Keratinocyte (primary cell): ENCODE data around the gene ZNF30. TPM values are rescaled to one million over a fixed set of nuclear protein-coding genes. Genes with fewer than 3 reads are reported as not detected.

Source experiments
- DNase-seq: peaks from one replicate; pipeline ENCODE4 v3.0.0-alpha.2; 2011; ENCODE audit warnings: low read depth, missing footprints, low spot score
- FAIRE-seq: peaks from 2 replicates; lab custom pipeline; 2011; peaks lifted over from hg19 to GRCh38; lab: Jason Lieb, UNC
- H2AFZ ChIP-seq: 2 replicates; pipeline ENCODE4 v1.6.0; 2012; ENCODE audit warnings: low read length, control low read depth, inconsistent platforms; ENCODE audit not compliant: control insufficient read depth
- H3K27ac ChIP-seq: 2 replicates; pipeline ENCODE4 v1.5.1; 2011; ENCODE audit warnings: low read length; ENCODE audit not compliant: control insufficient read depth, insufficient read depth
- H3K27me3 ChIP-seq: 3 replicates; pipeline ENCODE4 v1.6.0; 2011; ENCODE audit warnings: low read length; ENCODE audit not compliant: control insufficient read depth, insufficient read depth; ENCODE audit errors: extremely low read depth
- H3K36me3 ChIP-seq, 2 experiments: 2 replicates in 1 of 2; 3 replicates in 1 of 2; pipeline ENCODE4 v1.5.1; 2011; ENCODE audit warnings: low read length in 2 of 2, mild to moderate bottlenecking in 1 of 2; ENCODE audit not compliant: control insufficient read depth in 2 of 2, insufficient read depth in 2 of 2; ENCODE audit errors: extremely low read depth in 1 of 2
- H3K4me1 ChIP-seq: 3 replicates; pipeline ENCODE4 v1.5.1; 2011; ENCODE audit warnings: low read length; ENCODE audit not compliant: control insufficient read depth, insufficient read depth; ENCODE audit errors: extremely low read depth
- H3K4me2 ChIP-seq: 3 replicates; pipeline ENCODE4 v1.6.0; 2011; ENCODE audit warnings: low read depth, low read length; ENCODE audit not compliant: control insufficient read depth, insufficient read depth; ENCODE audit errors: extremely low read depth
- H3K4me3 ChIP-seq, 3 experiments: fragments of 200-600 bp in 1 of 3; sonication (generic) in 1 of 3; 2 replicates in 2 of 3; 3 replicates in 1 of 3; pipeline ENCODE4 v1.5.1; 2011 to 2016; ENCODE audit warnings: low read length in 3 of 3, mild to moderate bottlenecking in 3 of 3, control low read depth in 2 of 3, inconsistent platforms in 1 of 3, low read depth in 1 of 3, mixed read lengths in 1 of 3, mixed run types in 1 of 3, moderate library complexity in 1 of 3; ENCODE audit not compliant: control insufficient read depth in 2 of 3, insufficient read depth in 2 of 3; ENCODE audit errors: extremely low read depth in 1 of 3
- H3K79me2 ChIP-seq: 2 replicates; pipeline ENCODE4 v1.6.0; 2012; ENCODE audit warnings: low read length; ENCODE audit not compliant: control insufficient read depth, insufficient read depth
- H3K9ac ChIP-seq: 3 replicates; pipeline ENCODE4 v1.6.0; 2011; ENCODE audit warnings: low read length; ENCODE audit not compliant: control insufficient read depth, insufficient read depth; ENCODE audit errors: extremely low read depth
- H3K9me1 ChIP-seq: 3 replicates; pipeline ENCODE4 v1.6.0; 2011; ENCODE audit warnings: low read length; ENCODE audit not compliant: control insufficient read depth, insufficient read depth; ENCODE audit errors: extremely low read depth
- H3K9me3 ChIP-seq: 2 replicates; pipeline ENCODE4 v1.5.1; 2012; ENCODE audit warnings: low read depth, low read length; ENCODE audit not compliant: control insufficient read depth
- H4K20me1 ChIP-seq: 3 replicates; pipeline ENCODE4 v1.6.0; 2011; ENCODE audit warnings: low read length; ENCODE audit not compliant: control insufficient read depth, insufficient read depth; ENCODE audit errors: extremely low read depth
- CTCF ChIP-seq, 3 experiments: IDR thresholded peaks in 1 of 3; conservative IDR thresholded peaks in 1 of 3; optimal IDR thresholded peaks in 1 of 3; 2 replicates in 2 of 3; 3 replicates in 1 of 3; pipeline versions ENCODE3 to v1.5.1; 2011; ENCODE audit warnings: low read length in 3 of 3, mild to moderate bottlenecking in 3 of 3, moderate library complexity in 2 of 3, control low read depth in 1 of 3, inconsistent platforms in 1 of 3; ENCODE audit not compliant: insufficient read depth in 2 of 3; ENCODE audit errors: extremely low read depth in 1 of 3
- EZH2 ChIP-seq: IDR thresholded peaks from one replicate; pipeline ENCODE4 v1.6.1; 2012; ENCODE audit warnings: inconsistent platforms, mild to moderate bottlenecking, low read length, moderate library complexity
- dilution Hi-C: fragments of 300-500 bp; cut with MboI; formaldehyde crosslinking; loops from one replicate; pipeline ENCODE4 v1.7.0; 2020; ENCODE audit warnings: low sequenced_read_pairs; ENCODE audit not compliant: extremely low pct_ligation_motif_present
- polyA plus RNA-seq, 5 experiments: library from polyadenylated mRNA; depleted of rRNA in 3 of 5; stranded (reverse) in 3 of 5; stranded (forward) in 1 of 5; unstranded in 1 of 5; fragments of >200 nt; gene quantifications; 1 replicate in 1 of 5; 2 replicates in 3 of 5; 3 replicates in 1 of 5; pipeline versions ENCODE4 v1.2.1 to v1.2.3, GENCODE V29; 2011 to 2012; ENCODE audit warnings: missing spikeins in 2 of 5, low read depth in 1 of 5, low replicate concordance in 1 of 5

Gene ZNF30
- polyA plus RNA-seq, 1 donor (not counting 4 experiments of a cell fraction or from before 2014, with no cell fraction given), result 4.6 TPM

- Histone ChIP-seq H3K4me1 (no peaks in the 10 kb centered on the region), H2AFZ (no peak overlapping the region), H3K4me2 (no peak overlapping the region), H3K27me3 (peaks cover 5% of the 10 kb centered on the region), H3K9ac (no peak overlapping the region), H3K36me3 (no peaks in the 10 kb centered on the region), H3K79me2 (no peaks in the 10 kb centered on the region), H3K9me3 (peaks cover 5% of the 10 kb centered on the region), H3K4me3 (no peak overlapping the region), H4K20me1 (no peaks in the 10 kb centered on the region), H3K9me1 (no peaks in the 10 kb centered on the region), H3K27ac (no peak overlapping the region)
- dilution Hi-C loops, result no loop called here
- FAIRE-seq (no peak), DNase-seq (no peak)
- no peak for TF ChIP-seq CTCF (optimal IDR thresholded peaks at IDR 0.05 in 1 of 3, IDR thresholded peaks at IDR 0.05 in 1 of 3, conservative IDR thresholded peaks at IDR 0.05 in 1 of 3; ENCODE audit: extremely low read depth in 1 of 3, insufficient read depth in 2 of 3, low read length in 3 of 3)
- TF ChIP-seq EZH2, result no peak
Observed at GRCh38 chr19:34976611-34977010, 49.9 kb downstream of the ZNF30 start.

GRCh38 chr19:34979819-34980640 is 53.3 kb downstream of the ZNF30 start:
- no peak overlapping the region for H3K4me3 ChIP-seq
- no peaks in the 10 kb centered on the region for H3K36me3 ChIP-seq
- no peaks in the 10 kb centered on the region for H3K79me2 ChIP-seq
- no peaks in the 10 kb centered on the region for H3K9me1 ChIP-seq
- H3K9me3 ChIP-seq, result peaks cover 5% of the 10 kb centered on the region
- H3K9ac ChIP-seq, result no peak overlapping the region
- no peak for DNase-seq
- dilution Hi-C loops, result no loop called here
- no peak overlapping the region for H2AFZ ChIP-seq
- H3K4me1 ChIP-seq, result no peaks in the 10 kb centered on the region
- H3K27me3 ChIP-seq, result peaks cover 2% of the 10 kb centered on the region
- no peak overlapping the region for H3K27ac ChIP-seq
- no peak for FAIRE-seq
- no peaks in the 10 kb centered on the region for H4K20me1 ChIP-seq
- TF ChIP-seq CTCF (optimal IDR thresholded peaks at IDR 0.05 in 1 of 3, IDR thresholded peaks at IDR 0.05 in 1 of 3, conservative IDR thresholded peaks at IDR 0.05 in 1 of 3; ENCODE audit: extremely low read depth in 1 of 3, insufficient read depth in 2 of 3, low read length in 3 of 3) (no peak), EZH2 (no peak)
- no peak overlapping the region for H3K4me2 ChIP-seq
